LNCaP clone FGC (cell line): ENCODE results near the gene RPS6KC1.
"Not testable (repeated sequence)": the region's sequence is repeated elsewhere in the genome, so short reads cannot be mapped to it uniquely, and the experiment has no call there.

Experiments used
- DNase-seq: peaks from one replicate; pipeline ENCODE4 v3.0.0-alpha.2; 2011; ENCODE audit warnings: low read depth
- H3K4me3 ChIP-seq: 2 replicates; pipeline ENCODE4 v1.5.1; 2011; ENCODE audit warnings: mild to moderate bottlenecking, low read depth, low read length, control low read depth
- CTCF ChIP-seq: IDR thresholded peaks from 2 replicates; pipeline ENCODE4 v1.5.1; 2012; ENCODE audit warnings: mild to moderate bottlenecking; ENCODE audit not compliant: control insufficient read depth, insufficient read depth; ENCODE audit errors: extremely low read depth

Gene RPS6KC1

DNA sequence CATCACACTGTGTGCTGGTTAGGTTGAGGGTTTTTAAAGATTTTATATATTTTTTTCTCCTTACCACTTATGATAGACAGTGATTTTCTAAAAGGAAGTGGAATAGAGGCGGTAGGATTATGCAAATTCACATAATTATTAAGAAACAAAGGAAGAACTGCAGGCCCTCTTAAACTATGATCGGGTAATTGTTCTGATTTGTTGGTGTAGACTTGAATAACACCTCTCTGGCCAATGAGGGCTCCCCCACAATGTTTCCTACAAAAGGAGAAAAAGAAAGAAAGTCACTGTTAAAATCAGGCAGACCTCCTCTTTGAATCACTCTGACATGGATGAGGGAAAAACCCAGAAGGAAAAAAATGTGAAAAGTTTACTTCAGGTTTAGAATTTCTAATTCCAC lies 241.6 kb downstream of the RPS6KC1 start:
- TF ChIP-seq CTCF = no peak
- no peak for DNase-seq
- no peak overlapping the region for H3K4me3 ChIP-seq

DNA sequence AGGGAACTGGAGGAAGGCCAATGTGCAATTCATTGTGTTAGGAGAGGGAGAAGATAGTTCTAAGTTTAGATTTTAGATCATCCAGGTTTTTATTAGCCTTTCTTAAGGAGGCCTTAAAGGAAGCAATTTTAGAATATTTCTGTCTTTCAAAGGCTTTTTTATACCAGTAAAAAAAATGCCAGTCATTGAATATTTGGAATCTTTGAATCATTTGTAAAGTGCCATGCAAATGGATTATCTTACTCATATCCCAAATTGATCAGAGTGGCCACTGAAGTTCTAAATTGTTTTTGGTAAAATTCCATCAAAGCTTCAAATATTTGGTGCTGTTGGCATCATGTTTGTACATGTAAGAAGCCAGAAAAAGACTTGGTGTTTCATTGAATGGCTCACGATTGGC lies 244.8 kb downstream of the RPS6KC1 start:
- H3K4me3 ChIP-seq = no peak overlapping the region
- no peak for TF ChIP-seq CTCF
- no peak for DNase-seq

GRCh38 chr1:213296558-213296957 lies 245.5 kb downstream of the RPS6KC1 start:
- TF ChIP-seq CTCF = no peak
- H3K4me3 ChIP-seq = no peak overlapping the region
- DNase-seq = no peak

DNA sequence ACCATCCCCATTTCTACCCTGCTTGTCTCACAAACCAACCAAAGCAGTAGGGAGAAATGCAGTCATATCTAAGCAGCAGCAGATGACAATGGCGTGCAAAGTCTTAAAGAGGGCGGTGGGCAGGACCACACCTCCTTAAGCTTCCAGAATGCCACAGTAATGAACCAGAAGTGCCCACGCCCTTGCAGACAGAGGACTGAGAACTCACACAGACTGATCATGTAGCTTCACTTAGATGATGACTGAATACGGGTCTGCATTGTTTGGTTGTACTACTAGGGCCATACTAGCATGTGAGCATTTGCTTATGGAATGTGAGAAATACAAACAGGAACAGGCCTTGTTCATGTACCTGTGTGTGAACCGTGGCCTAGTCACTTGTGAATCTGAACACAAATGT lies 246.0 kb downstream of the RPS6KC1 start:
- no peak overlapping the region for H3K4me3 ChIP-seq
- no peak for DNase-seq
- TF ChIP-seq CTCF = no peak

GRCh38 chr1:213300433-213300832 lies 249.4 kb downstream of the RPS6KC1 start:
- DNase-seq = no peak
- TF ChIP-seq CTCF = no peak

DNA sequence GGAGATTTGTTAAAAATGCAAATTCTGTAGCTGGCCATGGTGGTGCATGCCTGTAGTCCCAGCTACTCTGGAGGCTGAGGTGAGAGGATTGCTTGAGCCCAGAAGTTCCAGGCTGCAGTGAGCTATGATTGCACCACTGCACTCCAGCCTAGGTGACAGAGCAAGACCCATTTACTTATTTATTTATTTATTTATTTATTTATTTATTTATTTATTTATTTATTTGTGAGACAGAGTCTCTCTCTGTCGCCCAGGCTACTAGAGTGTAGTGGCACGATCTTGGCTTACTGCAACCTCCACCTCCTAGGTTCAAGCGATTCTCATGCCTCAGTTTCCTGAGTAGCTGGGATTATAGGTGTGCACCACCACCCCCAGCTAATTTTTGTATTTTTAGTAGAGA lies 250.5 kb downstream of the RPS6KC1 start:
- H3K4me3 ChIP-seq, DNase-seq: not testable (repeated sequence)

More at GRCh38 chr1:213300433-213300832, 249.4 kb downstream of the RPS6KC1 start:
- no peak overlapping the region for H3K4me3 ChIP-seq

DNA sequence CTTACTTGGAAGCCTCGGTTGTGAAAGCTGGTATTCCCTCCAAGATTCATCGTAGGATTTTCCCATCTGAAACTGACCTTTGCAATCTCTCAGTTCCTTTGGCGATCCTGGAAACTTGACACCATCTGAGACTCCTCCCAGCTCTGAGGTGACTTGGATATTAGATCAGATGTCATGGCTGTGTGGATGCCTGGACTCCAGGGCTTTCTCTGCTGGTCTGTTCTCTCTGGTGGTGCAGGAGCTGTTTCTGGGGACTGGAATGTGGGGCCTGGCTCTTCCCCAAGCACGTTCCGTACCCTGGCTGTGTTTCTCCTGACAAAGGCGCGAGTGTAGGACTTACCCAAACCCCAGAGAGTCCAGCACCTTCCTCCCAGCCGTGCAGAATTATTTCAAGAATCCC lies 252.2 kb downstream of the RPS6KC1 start:
- 0 out of 2 replicates have a peak overlapping the region, but pooled peaks have one; percentile 13 for H3K4me3 ChIP-seq
- DNase-seq = no peak
- TF ChIP-seq CTCF = no peak
